Body of pancreas (tissue), 4 donors: ENCODE results near the gene NFKBIB.
"Not testable (repeated sequence)": the region's sequence is repeated elsewhere in the genome, so short reads cannot be mapped to it uniquely, and the experiment has no call there.

ENCODE experiments used
- POLR2A ChIP-seq, 3 donors: fragments of 450-650 bp; IDR thresholded peaks; one replicate each; pipeline ENCODE4 v1.6.1; 2016; ENCODE audit warnings: antibody characterized with exemption in 3 of 3, mild to moderate bottlenecking in 2 of 3
- TF ChIP-seq, protein P1 (sequence below), 7 experiments: fragments of 450-650 bp in 4 of 7; fragments of 200-600 bp in 3 of 7; sonication (generic) in 3 of 7; IDR thresholded peaks; one replicate each; pipeline ENCODE4 v1.5.1; 2016 to 2019; ENCODE audit warnings: antibody characterized with exemption in 7 of 7

DNA sequence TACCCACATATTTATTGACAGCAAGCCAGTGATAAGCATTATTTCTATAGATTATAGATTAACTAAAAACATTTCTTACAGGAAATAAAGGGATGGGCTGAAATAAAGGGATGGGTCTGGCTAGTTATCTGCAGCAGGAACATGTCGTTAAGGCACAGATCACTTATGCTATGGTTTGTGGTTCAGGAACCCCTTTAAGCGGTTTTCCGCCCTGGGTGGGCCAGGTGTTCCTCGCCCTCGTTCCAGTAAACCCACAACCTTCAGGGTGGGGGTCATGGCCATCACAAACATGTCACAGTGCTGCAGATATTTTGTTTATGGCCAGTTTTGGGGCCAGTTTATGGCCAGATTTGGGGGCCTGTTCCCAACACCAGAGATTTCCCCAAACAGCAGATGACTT lies 41.7 kb downstream of the NFKBIB start:
- TF ChIP-seq, protein P1, sequence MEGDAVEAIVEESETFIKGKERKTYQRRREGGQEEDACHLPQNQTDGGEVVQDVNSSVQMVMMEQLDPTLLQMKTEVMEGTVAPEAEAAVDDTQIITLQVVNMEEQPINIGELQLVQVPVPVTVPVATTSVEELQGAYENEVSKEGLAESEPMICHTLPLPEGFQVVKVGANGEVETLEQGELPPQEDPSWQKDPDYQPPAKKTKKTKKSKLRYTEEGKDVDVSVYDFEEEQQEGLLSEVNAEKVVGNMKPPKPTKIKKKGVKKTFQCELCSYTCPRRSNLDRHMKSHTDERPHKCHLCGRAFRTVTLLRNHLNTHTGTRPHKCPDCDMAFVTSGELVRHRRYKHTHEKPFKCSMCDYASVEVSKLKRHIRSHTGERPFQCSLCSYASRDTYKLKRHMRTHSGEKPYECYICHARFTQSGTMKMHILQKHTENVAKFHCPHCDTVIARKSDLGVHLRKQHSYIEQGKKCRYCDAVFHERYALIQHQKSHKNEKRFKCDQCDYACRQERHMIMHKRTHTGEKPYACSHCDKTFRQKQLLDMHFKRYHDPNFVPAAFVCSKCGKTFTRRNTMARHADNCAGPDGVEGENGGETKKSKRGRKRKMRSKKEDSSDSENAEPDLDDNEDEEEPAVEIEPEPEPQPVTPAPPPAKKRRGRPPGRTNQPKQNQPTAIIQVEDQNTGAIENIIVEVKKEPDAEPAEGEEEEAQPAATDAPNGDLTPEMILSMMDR (IDR thresholded peaks at IDR 0.05): not testable (repeated sequence)
- not testable (repeated sequence) for TF ChIP-seq POLR2A (IDR thresholded peaks at IDR 0.05)
